Measurements from ENCODE around the gene CTDSPL. TPM values are rescaled to one million over a fixed set of nuclear protein-coding genes. Genes with fewer than 3 reads are reported as not detected.

The CTDSPL gene
- total and polyA plus RNA-seq, 2 of the 13 experiments (the other 11 are each of a cell fraction or from before 2014, with no cell fraction given): 26.1 to 142 TPM

GRCh38 chr3:37903320-37903719, 41.6 kb downstream of the CTDSPL start (continued):
- no peak for TF ChIP-seq ZNF256 (CRISPR knock-in tag; conservative IDR thresholded peaks at IDR 0.05)
- peak in 1 of 2 experiments; percentile 69; a peak in 2 of 4 replicates for TF ChIP-seq EP300 (IDR thresholded peaks at IDR 0.05; ENCODE audit: low read depth in 2 of 2, low read length in 2 of 2)
- TF ChIP-seq EP300 (CRISPR knock-in tag; IDR thresholded peaks at IDR 0.05; ENCODE audit: borderline replicate concordance): peak; percentile 55; the same call in 1 of the 2 replicates
- TF ChIP-seq ATF7-NPFF (CRISPR knock-in tag; IDR thresholded peaks at IDR 0.05; ENCODE audit: low read depth): no peak
- no peak for TF ChIP-seq ZNF597 (CRISPR knock-in tag; IDR thresholded peaks at IDR 0.05)
- TF ChIP-seq ZNF546 (CRISPR knock-in tag; conservative IDR thresholded peaks at IDR 0.05): no peak
- peak; percentile 67; the same call in 1 of the 2 replicates for TF ChIP-seq MED1 (CRISPR knock-in tag; IDR thresholded peaks at IDR 0.05)
- no peak for TF ChIP-seq MYNN (CRISPR knock-in tag; IDR thresholded peaks at IDR 0.05; ENCODE audit: low read depth)
- TF ChIP-seq SIX1 (CRISPR knock-in tag; IDR thresholded peaks at IDR 0.05; ENCODE audit: borderline replicate concordance): no peak
- TF ChIP-seq ZNF782 (CRISPR knock-in tag; IDR thresholded peaks at IDR 0.05; ENCODE audit: borderline replicate concordance): no peak
- TF ChIP-seq RARA (CRISPR knock-in tag; IDR thresholded peaks at IDR 0.05): peak; percentile 22; the same call in 1 of the 2 replicates
- TF ChIP-seq ZNF780A (CRISPR knock-in tag; IDR thresholded peaks at IDR 0.05): no peak
- TF ChIP-seq ISL2 (CRISPR knock-in tag; IDR thresholded peaks at IDR 0.05): peak; percentile 64; the same call in 1 of the 2 replicates
- TF ChIP-seq NFYB (CRISPR knock-in tag; IDR thresholded peaks at IDR 0.05): no peak
- no peak for TF ChIP-seq HNF1A (IDR thresholded peaks at IDR 0.05; ENCODE audit: low read depth)
- peak; percentile 66; the same call in 1 of the 2 replicates for TF ChIP-seq HNF1A (CRISPR knock-in tag; IDR thresholded peaks at IDR 0.05; ENCODE audit: borderline replicate concordance)
- TF ChIP-seq RFX1 (IDR thresholded peaks at IDR 0.05): no peak
- no peak for TF ChIP-seq ZNF572 (CRISPR knock-in tag; IDR thresholded peaks at IDR 0.05)
- TF ChIP-seq ZSCAN30 (CRISPR knock-in tag; IDR thresholded peaks at IDR 0.05): no peak
- TF ChIP-seq LCORL (IDR thresholded peaks at IDR 0.05): no peak
- TF ChIP-seq LCORL (CRISPR knock-in tag; IDR thresholded peaks at IDR 0.05): no peak
- no peak for TF ChIP-seq ZNF790 (CRISPR knock-in tag; IDR thresholded peaks at IDR 0.05; ENCODE audit: borderline replicate concordance)
- no peak for TF ChIP-seq ZNF207 (IDR thresholded peaks at IDR 0.05; ENCODE audit: borderline replicate concordance)
- TF ChIP-seq MTA3 (CRISPR knock-in tag; IDR thresholded peaks at IDR 0.05): no peak
- no peak for TF ChIP-seq SRSF9 (IDR thresholded peaks at IDR 0.05; ENCODE audit: borderline replicate concordance, insufficient read depth, low read depth, low read length, poor library complexity, severe bottlenecking)
- TF ChIP-seq RCOR2 (CRISPR knock-in tag; IDR thresholded peaks at IDR 0.05): no peak
- no peak for TF ChIP-seq ZNF512 (CRISPR knock-in tag; IDR thresholded peaks at IDR 0.05)
- TF ChIP-seq FOXK2 (IDR thresholded peaks at IDR 0.05): no peak

Measured in HepG2 (cell line).